Keratinocyte (primary cell): Measurements from ENCODE around the gene TMEM151A. TPM values are rescaled to one million over a fixed set of nuclear protein-coding genes. Genes with fewer than 3 reads are reported as not detected.
A peak's percentile ranks its signal among the peaks of the same experiment; 100 is the strongest.

ENCODE experiments used
- DNase-seq: peaks from one replicate; pipeline ENCODE4 v3.0.0-alpha.2; 2011; ENCODE audit warnings: low read depth, missing footprints, low spot score
- FAIRE-seq: peaks from 2 replicates; lab custom pipeline; 2011; peaks lifted over from hg19 to GRCh38; lab: Jason Lieb, UNC
- H2AFZ ChIP-seq: 2 replicates; pipeline ENCODE4 v1.6.0; 2012; ENCODE audit warnings: low read length, control low read depth, inconsistent platforms; ENCODE audit not compliant: control insufficient read depth
- H3K27ac ChIP-seq: 2 replicates; pipeline ENCODE4 v1.5.1; 2011; ENCODE audit warnings: low read length; ENCODE audit not compliant: control insufficient read depth, insufficient read depth
- H3K27me3 ChIP-seq: 3 replicates; pipeline ENCODE4 v1.6.0; 2011; ENCODE audit warnings: low read length; ENCODE audit not compliant: control insufficient read depth, insufficient read depth; ENCODE audit errors: extremely low read depth
- H3K36me3 ChIP-seq, 2 experiments: 2 replicates in 1 of 2; 3 replicates in 1 of 2; pipeline ENCODE4 v1.5.1; 2011; ENCODE audit warnings: low read length in 2 of 2, mild to moderate bottlenecking in 1 of 2; ENCODE audit not compliant: control insufficient read depth in 2 of 2, insufficient read depth in 2 of 2; ENCODE audit errors: extremely low read depth in 1 of 2
- H3K4me1 ChIP-seq: 3 replicates; pipeline ENCODE4 v1.5.1; 2011; ENCODE audit warnings: low read length; ENCODE audit not compliant: control insufficient read depth, insufficient read depth; ENCODE audit errors: extremely low read depth
- H3K4me2 ChIP-seq: 3 replicates; pipeline ENCODE4 v1.6.0; 2011; ENCODE audit warnings: low read depth, low read length; ENCODE audit not compliant: control insufficient read depth, insufficient read depth; ENCODE audit errors: extremely low read depth
- H3K4me3 ChIP-seq, 3 experiments: fragments of 200-600 bp in 1 of 3; sonication (generic) in 1 of 3; 2 replicates in 2 of 3; 3 replicates in 1 of 3; pipeline ENCODE4 v1.5.1; 2011 to 2016; ENCODE audit warnings: low read length in 3 of 3, mild to moderate bottlenecking in 3 of 3, control low read depth in 2 of 3, inconsistent platforms in 1 of 3, low read depth in 1 of 3, mixed read lengths in 1 of 3, mixed run types in 1 of 3, moderate library complexity in 1 of 3; ENCODE audit not compliant: control insufficient read depth in 2 of 3, insufficient read depth in 2 of 3; ENCODE audit errors: extremely low read depth in 1 of 3
- H3K79me2 ChIP-seq: 2 replicates; pipeline ENCODE4 v1.6.0; 2012; ENCODE audit warnings: low read length; ENCODE audit not compliant: control insufficient read depth, insufficient read depth
- H3K9ac ChIP-seq: 3 replicates; pipeline ENCODE4 v1.6.0; 2011; ENCODE audit warnings: low read length; ENCODE audit not compliant: control insufficient read depth, insufficient read depth; ENCODE audit errors: extremely low read depth
- H3K9me1 ChIP-seq: 3 replicates; pipeline ENCODE4 v1.6.0; 2011; ENCODE audit warnings: low read length; ENCODE audit not compliant: control insufficient read depth, insufficient read depth; ENCODE audit errors: extremely low read depth
- H3K9me3 ChIP-seq: 2 replicates; pipeline ENCODE4 v1.5.1; 2012; ENCODE audit warnings: low read depth, low read length; ENCODE audit not compliant: control insufficient read depth
- H4K20me1 ChIP-seq: 3 replicates; pipeline ENCODE4 v1.6.0; 2011; ENCODE audit warnings: low read length; ENCODE audit not compliant: control insufficient read depth, insufficient read depth; ENCODE audit errors: extremely low read depth
- EZH2 ChIP-seq: IDR thresholded peaks from one replicate; pipeline ENCODE4 v1.6.1; 2012; ENCODE audit warnings: inconsistent platforms, mild to moderate bottlenecking, low read length, moderate library complexity
- dilution Hi-C: fragments of 300-500 bp; cut with MboI; formaldehyde crosslinking; loops from one replicate; pipeline ENCODE4 v1.7.0; 2020; ENCODE audit warnings: low sequenced_read_pairs; ENCODE audit not compliant: extremely low pct_ligation_motif_present
- polyA plus RNA-seq, 5 experiments: library from polyadenylated mRNA; depleted of rRNA in 3 of 5; stranded (reverse) in 3 of 5; stranded (forward) in 1 of 5; unstranded in 1 of 5; fragments of >200 nt; gene quantifications; 1 replicate in 1 of 5; 2 replicates in 3 of 5; 3 replicates in 1 of 5; pipeline versions ENCODE4 v1.2.1 to v1.2.3, GENCODE V29; 2011 to 2012; ENCODE audit warnings: missing spikeins in 2 of 5, low read depth in 1 of 5, low replicate concordance in 1 of 5
- TF ChIP-seq, protein P1 (sequence below), 3 experiments: IDR thresholded peaks in 1 of 3; conservative IDR thresholded peaks in 1 of 3; optimal IDR thresholded peaks in 1 of 3; 2 replicates in 2 of 3; 3 replicates in 1 of 3; pipeline versions ENCODE3 to v1.5.1; 2011; ENCODE audit warnings: low read length in 3 of 3, mild to moderate bottlenecking in 3 of 3, moderate library complexity in 2 of 3, control low read depth in 1 of 3, inconsistent platforms in 1 of 3; ENCODE audit not compliant: insufficient read depth in 2 of 3; ENCODE audit errors: extremely low read depth in 1 of 3

Gene TMEM151A
- polyA plus RNA-seq, 1 donor (not counting 4 experiments of a cell fraction or from before 2014, with no cell fraction given), result not detected

DNA sequence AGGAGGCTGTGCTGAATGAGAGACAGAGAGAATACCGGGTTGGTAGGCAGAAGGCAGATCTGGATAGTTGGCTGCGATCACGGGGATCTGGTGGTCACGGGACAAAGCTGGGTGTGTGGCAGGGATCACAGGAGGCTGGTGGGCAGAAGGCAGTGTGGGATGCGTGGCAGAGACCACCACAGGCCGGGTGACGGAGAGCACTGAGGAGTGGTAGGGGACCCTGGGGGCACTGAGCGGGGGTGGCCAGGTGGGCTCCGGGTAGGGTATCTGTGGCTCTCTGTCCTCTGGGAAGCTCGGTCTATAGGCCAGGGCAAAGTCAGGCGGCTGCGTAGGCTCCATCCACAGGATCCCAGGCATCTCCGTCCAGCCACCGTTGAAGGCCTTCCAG lies 23.8 kb downstream of the TMEM151A start:
- Histone ChIP-seq H3K4me3 (no peak overlapping the region), H3K9ac (no peak overlapping the region), H3K79me2 (no peaks in the 10 kb centered on the region), H3K9me3 (no peaks in the 10 kb centered on the region), H3K27ac (no peak overlapping the region), H3K27me3 (peaks cover 11% of the 10 kb centered on the region), H3K36me3 (no peaks in the 10 kb centered on the region), H3K9me1 (no peaks in the 10 kb centered on the region), H2AFZ (no peak overlapping the region), H3K4me2 (no peak overlapping the region), H3K4me1 (peaks cover 16% of the 10 kb centered on the region), H4K20me1 (no peaks in the 10 kb centered on the region)
- dilution Hi-C loops, result no loop called here
- DNase-seq (no peak), FAIRE-seq (no peak)
- TF ChIP-seq EZH2, result no peak
- TF ChIP-seq, protein P1, sequence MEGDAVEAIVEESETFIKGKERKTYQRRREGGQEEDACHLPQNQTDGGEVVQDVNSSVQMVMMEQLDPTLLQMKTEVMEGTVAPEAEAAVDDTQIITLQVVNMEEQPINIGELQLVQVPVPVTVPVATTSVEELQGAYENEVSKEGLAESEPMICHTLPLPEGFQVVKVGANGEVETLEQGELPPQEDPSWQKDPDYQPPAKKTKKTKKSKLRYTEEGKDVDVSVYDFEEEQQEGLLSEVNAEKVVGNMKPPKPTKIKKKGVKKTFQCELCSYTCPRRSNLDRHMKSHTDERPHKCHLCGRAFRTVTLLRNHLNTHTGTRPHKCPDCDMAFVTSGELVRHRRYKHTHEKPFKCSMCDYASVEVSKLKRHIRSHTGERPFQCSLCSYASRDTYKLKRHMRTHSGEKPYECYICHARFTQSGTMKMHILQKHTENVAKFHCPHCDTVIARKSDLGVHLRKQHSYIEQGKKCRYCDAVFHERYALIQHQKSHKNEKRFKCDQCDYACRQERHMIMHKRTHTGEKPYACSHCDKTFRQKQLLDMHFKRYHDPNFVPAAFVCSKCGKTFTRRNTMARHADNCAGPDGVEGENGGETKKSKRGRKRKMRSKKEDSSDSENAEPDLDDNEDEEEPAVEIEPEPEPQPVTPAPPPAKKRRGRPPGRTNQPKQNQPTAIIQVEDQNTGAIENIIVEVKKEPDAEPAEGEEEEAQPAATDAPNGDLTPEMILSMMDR (optimal IDR thresholded peaks at IDR 0.05 in 1 of 3, IDR thresholded peaks at IDR 0.05 in 1 of 3, conservative IDR thresholded peaks at IDR 0.05 in 1 of 3; ENCODE audit: extremely low read depth in 1 of 3, insufficient read depth in 2 of 3, low read length in 3 of 3), result no peak

DNA sequence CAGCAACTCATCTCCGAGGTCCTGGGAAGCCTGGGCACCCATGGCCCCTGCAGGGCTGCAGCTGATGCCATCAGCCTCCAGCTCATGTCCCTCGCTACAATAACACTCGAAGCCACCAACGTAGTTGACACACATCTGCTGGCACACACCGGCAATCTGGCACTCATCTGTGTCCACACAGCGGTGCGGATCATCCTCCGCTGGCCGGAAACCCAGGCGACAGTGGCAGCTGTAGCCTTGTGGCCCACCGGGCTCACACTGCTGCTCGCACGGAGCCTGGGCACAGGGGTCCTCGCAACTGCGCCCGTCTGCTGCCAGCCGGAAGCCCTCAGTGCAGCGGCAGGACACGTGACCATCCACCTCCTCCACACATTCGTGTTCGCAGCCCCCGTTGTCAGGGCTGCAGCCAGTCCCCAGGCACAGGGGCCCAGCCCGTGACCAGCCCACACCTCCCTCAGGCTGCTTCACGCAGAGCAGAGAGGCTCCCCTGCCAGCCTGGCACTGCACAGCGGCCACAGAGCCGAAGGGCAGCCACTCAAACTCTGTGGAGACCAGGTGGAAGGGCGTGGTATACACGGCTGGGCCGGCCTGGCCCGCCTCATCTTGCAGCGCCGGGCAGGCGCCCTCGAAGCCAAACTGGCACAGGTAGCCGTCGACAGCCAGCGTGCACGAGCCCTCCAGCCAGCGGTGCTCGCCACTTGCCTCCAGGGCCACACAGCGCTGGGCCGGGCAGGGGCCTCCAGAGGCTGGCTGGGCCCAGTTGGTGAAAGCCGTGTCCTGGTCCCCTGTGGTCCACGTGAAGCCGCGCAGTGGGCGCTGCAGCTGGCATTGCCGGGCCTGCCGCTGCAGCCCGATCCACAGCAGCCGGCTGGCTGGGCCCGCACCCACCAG lies 24.5 kb downstream of the TMEM151A start:
- Histone ChIP-seq H3K79me2 (no peaks in the 10 kb centered on the region), H3K9me3 (no peaks in the 10 kb centered on the region), H3K9ac (no peak overlapping the region), H2AFZ (peak overlapping the region; percentile 26), H3K9me1 (no peaks in the 10 kb centered on the region), H4K20me1 (no peaks in the 10 kb centered on the region), H3K4me2 (peak overlapping the region; percentile 16), H3K27ac (no peak overlapping the region), H3K36me3 (no peaks in the 10 kb centered on the region), H3K27me3 (peaks cover 11% of the 10 kb centered on the region), H3K4me1 (peaks cover 16% of the 10 kb centered on the region), H3K4me3 (no peak overlapping the region)
- dilution Hi-C loops, result no loop called here
- no peak for TF ChIP-seq EZH2
- TF ChIP-seq, protein P1 (optimal IDR thresholded peaks at IDR 0.05 in 1 of 3, IDR thresholded peaks at IDR 0.05 in 1 of 3, conservative IDR thresholded peaks at IDR 0.05 in 1 of 3; ENCODE audit: extremely low read depth in 1 of 3, insufficient read depth in 2 of 3, low read length in 3 of 3), result no peak
- DNase-seq (no peak), FAIRE-seq (no peak)
